SK-N-SH (cell line): ENCODE measurements around the gene SLC36A3. TPM values are rescaled to one million over a fixed set of nuclear protein-coding genes. Genes with fewer than 3 reads are reported as not detected.

ENCODE experiments used
- CTCF ChIA-PET: fragments of 300-600, 350-600 bp; formaldehyde crosslinking; extraction: SDS; loops from one replicate; lab custom pipeline; 2021; lab: Yijun Ruan, JAX
- POLR2A ChIA-PET: fragments of 350-600 bp; sonication (Branson Sonifier 250); formaldehyde crosslinking; extraction: SDS; loops from one replicate; lab custom pipeline; 2020; ENCODE audit warnings: antibody characterized with exemption, inconsistent platforms; lab: Yijun Ruan, JAX
- DNase-seq: peaks from one replicate; pipeline ENCODE4 v3.0.0; 2012
- H2AFZ ChIP-seq: fragments of 200-600 bp; sonication (generic); 2 replicates; pipeline ENCODE4 v1.8.1; 2016; ENCODE audit warnings: antibody characterized with exemption, mild to moderate bottlenecking, low read depth
- H3F3A ChIP-seq: fragments of 200-600 bp; sonication (generic); replicated peaks from 2 replicates; pipeline ENCODE3; 2016; ENCODE audit warnings: antibody characterized with exemption, mild to moderate bottlenecking; ENCODE audit not compliant: insufficient read depth
- H3K27ac ChIP-seq, 2 experiments: fragments of 200-500 bp in 1 of 2; fragments of 200-600 bp in 1 of 2; sonication (Bioruptor generic) in 1 of 2; sonication (generic), shearing (Covaris generic) in 1 of 2; 2 replicates each; pipeline versions ENCODE4 v1.5.1 to v1.6.1; 2014 to 2016; ENCODE audit warnings: low read depth in 2 of 2, inconsistent platforms in 1 of 2, low read length in 1 of 2, mild to moderate bottlenecking in 1 of 2, mixed read lengths in 1 of 2
- H3K27me3 ChIP-seq: fragments of 200-600 bp; sonication (generic), shearing (Covaris generic); 2 replicates; pipeline ENCODE4 v1.6.1; 2016; ENCODE audit warnings: mixed run types; ENCODE audit not compliant: insufficient read depth
- H3K36me3 ChIP-seq, 2 experiments: fragments of 200-500 bp in 1 of 2; fragments of 200-600 bp in 1 of 2; sonication (Bioruptor generic) in 1 of 2; sonication (generic) in 1 of 2; replicated peaks in 1 of 2; 2 replicates each; pipeline versions ENCODE3 to v1.5.1; 2014 to 2016; ENCODE audit warnings: low read length in 1 of 2, mild to moderate bottlenecking in 1 of 2; ENCODE audit not compliant: insufficient read depth in 2 of 2, control insufficient read depth in 1 of 2
- H3K4me1 ChIP-seq, 2 experiments: fragments of 200-500 bp in 1 of 2; fragments of 200-600 bp in 1 of 2; sonication (Bioruptor generic) in 1 of 2; sonication (generic), shearing (Covaris generic) in 1 of 2; 2 replicates each; pipeline versions ENCODE4 v1.5.1 to v1.6.1; 2014 to 2016; ENCODE audit warnings: low read depth in 1 of 2, low read length in 1 of 2, mixed run types in 1 of 2; ENCODE audit not compliant: insufficient read depth in 2 of 2, control insufficient read depth in 1 of 2
- H3K4me2 ChIP-seq: fragments of 200-600 bp; sonication (generic), shearing (Covaris generic); 2 replicates; pipeline ENCODE4 v1.6.1; 2017; ENCODE audit warnings: mixed run types
- H3K4me3 ChIP-seq, 2 experiments: fragments of 200-500 bp in 1 of 2; fragments of 200-600 bp in 1 of 2; sonication (Bioruptor generic) in 1 of 2; sonication (generic), shearing (Covaris generic) in 1 of 2; 2 replicates each; pipeline versions ENCODE4 v1.5.1 to v1.8.1; 2014 to 2016; ENCODE audit warnings: low read depth in 2 of 2, inconsistent platforms in 1 of 2, low read length in 1 of 2, mild to moderate bottlenecking in 1 of 2, mixed read lengths in 1 of 2, moderate library complexity in 1 of 2
- H3K79me2 ChIP-seq: fragments of 200-600 bp; sonication (generic); 2 replicates; pipeline ENCODE4 v1.8.1; 2017; ENCODE audit warnings: mild to moderate bottlenecking; ENCODE audit not compliant: insufficient read depth
- H3K9ac ChIP-seq: fragments of 200-600 bp; sonication (generic); 2 replicates; pipeline ENCODE4 v1.6.1; 2017; ENCODE audit warnings: mixed run types
- H3K9me2 ChIP-seq: fragments of 200-600 bp; sonication (generic); 2 replicates; pipeline ENCODE4 v1.6.1; 2017; ENCODE audit warnings: mixed run types
- H3K9me3 ChIP-seq: fragments of 200-600 bp; sonication (generic); 2 replicates; pipeline ENCODE4 v1.6.1; 2017; ENCODE audit warnings: mixed run types, mild to moderate bottlenecking, moderate library complexity
- H4K20me1 ChIP-seq: fragments of 200-600 bp; sonication (generic); 2 replicates; pipeline ENCODE4 v1.6.1; 2017; ENCODE audit warnings: mild to moderate bottlenecking, mixed run types; ENCODE audit not compliant: insufficient read depth
- EZH2phosphoT487 ChIP-seq: fragments of 200-600 bp; sonication (generic); IDR thresholded peaks from 2 replicates; pipeline ENCODE4 v1.6.1; 2017; ENCODE audit warnings: low read depth, mixed run types, mild to moderate bottlenecking, antibody characterized with exemption, moderate library complexity, borderline replicate concordance
- GABPA ChIP-seq: IDR thresholded peaks from 2 replicates; pipeline ENCODE4 v1.4.0; 2012; ENCODE audit warnings: low read depth, mild to moderate bottlenecking
- GATA2 ChIP-seq: sonication (generic); formaldehyde crosslinking; IDR thresholded peaks from 2 replicates; pipeline ENCODE4 v1.5.0; 2020; ENCODE audit warnings: mild to moderate bottlenecking, missing genetic modification reagents
- MAX ChIP-seq: IDR thresholded peaks from 2 replicates; pipeline ENCODE4 v1.4.0; 2012; ENCODE audit warnings: low read depth
- MXI1 ChIP-seq: IDR thresholded peaks from 2 replicates; pipeline ENCODE4 v1.6.1; 2012; ENCODE audit warnings: mild to moderate bottlenecking, low read depth, low read length, improper control_type of control experiment
- NRF1 ChIP-seq: IDR thresholded peaks from 2 replicates; pipeline ENCODE4 v1.6.1; 2012; ENCODE audit warnings: low read depth, mild to moderate bottlenecking, low read length
- POLR2AphosphoS5 ChIP-seq: IDR thresholded peaks from 2 replicates; pipeline ENCODE4 v1.6.1; 2012; ENCODE audit warnings: low read depth, low read length
- RAD21 ChIP-seq: IDR thresholded peaks from 2 replicates; pipeline ENCODE4 v1.6.1; 2012; ENCODE audit warnings: mild to moderate bottlenecking, low read length
- REST ChIP-seq: IDR thresholded peaks from 2 replicates; pipeline ENCODE4 v1.6.1; 2012; ENCODE audit warnings: mild to moderate bottlenecking, low read depth, low read length, moderate library complexity
- SIN3A ChIP-seq: IDR thresholded peaks from 2 replicates; pipeline ENCODE4 v1.6.1; 2012; ENCODE audit warnings: low read depth, mild to moderate bottlenecking, low read length, moderate library complexity, borderline replicate concordance
- TAF1 ChIP-seq: IDR thresholded peaks from 2 replicates; pipeline ENCODE4 v1.6.1; 2012; ENCODE audit warnings: low read depth, mild to moderate bottlenecking, low read length, moderate library complexity, borderline replicate concordance
- TEAD4 ChIP-seq: IDR thresholded peaks from 2 replicates; pipeline ENCODE4 v1.4.0; 2012; ENCODE audit warnings: mild to moderate bottlenecking, borderline replicate concordance; ENCODE audit not compliant: insufficient read depth
- USF2 ChIP-seq: fragments of 150-350 bp; IDR thresholded peaks from 2 replicates; pipeline ENCODE4 v1.6.1; 2017; ENCODE audit warnings: antibody characterized with exemption, low read length, low read depth, borderline replicate concordance
- YY1 ChIP-seq: IDR thresholded peaks from 2 replicates; pipeline ENCODE4 v1.4.0; 2012; ENCODE audit warnings: low read depth, mild to moderate bottlenecking
- ZBTB33 ChIP-seq: IDR thresholded peaks from 2 replicates; pipeline ENCODE4 v1.4.0; 2012; ENCODE audit warnings: low read depth, borderline replicate concordance
- WGBS: methylation state at CpG from one replicate; pipeline ENCODE4 v1.1.6; 2017; ENCODE audit warnings: low lambda C conversion rate; 5-methylcytosine and 5-hydroxymethylcytosine counted together
- polyA plus RNA-seq, 3 experiments: library from polyadenylated mRNA; depleted of rRNA; stranded (reverse); fragments of >200 nt; gene quantifications; 2 replicates each; pipeline ENCODE4 v1.2.3, GENCODE V29; 2012

SLC36A3 gene
- polyA plus RNA-seq, 1 of the 3 experiments (the other 2 are of a cell fraction), result not detected

- Histone ChIP-seq H3F3A (peaks cover 2% of the 10 kb centered on the region), H3K36me3 (no peaks in the 10 kb centered on the region), H3K9ac (no peak overlapping the region), H3K4me1 (no peaks in the 10 kb centered on the region), H3K9me3 (no peaks in the 10 kb centered on the region), H3K27me3 (peaks cover 5% of the 10 kb centered on the region; the same call in 1 of the 2 replicates), H3K9me2 (no peaks in the 10 kb centered on the region), H3K4me3 (no peak overlapping the region), H2AFZ (no peak overlapping the region), H3K79me2 (no peaks in the 10 kb centered on the region), H4K20me1 (no peaks in the 10 kb centered on the region), H3K4me2 (no peak overlapping the region)
- no CpG with 5 or more reads among the region's 3 CpGs for WGBS
- ChIA-PET CTCF (no interaction called here), POLR2A (no interaction called here)
- no peak for DNase-seq
- no peak for TF ChIP-seq USF2
- no peak for TF ChIP-seq GATA2 (CRISPR knock-in tag)
- no peak for TF ChIP-seq REST
- TF ChIP-seq ZBTB33, result no peak
- TF ChIP-seq YY1, result no peak
- TF ChIP-seq TAF1, result no peak
- no peak for TF ChIP-seq POLR2AphosphoS5
- TF ChIP-seq NRF1, result no peak
- TF ChIP-seq TEAD4, result no peak
- no peak for TF ChIP-seq GABPA
- TF ChIP-seq, all 33 proteins: peak for 0
- no peak overlapping the region for H3K27ac ChIP-seq
These were observed 59.4 kb downstream of the SLC36A3 start for GRCh38 chr5:151244206-151244605.

GRCh38 chr5:151243564-151243963 is 60.0 kb downstream of the SLC36A3 start:
- Histone ChIP-seq H4K20me1 (no peaks in the 10 kb centered on the region), H3K36me3 (no peaks in the 10 kb centered on the region), H3K4me2 (no peak overlapping the region), H3K9ac (no peak overlapping the region), H3K4me3 (no peak overlapping the region), H3K27me3 (peaks cover 5% of the 10 kb centered on the region; the same call in 1 of the 2 replicates), H3F3A (peaks cover 2% of the 10 kb centered on the region), H3K9me3 (no peaks in the 10 kb centered on the region), H3K9me2 (no peaks in the 10 kb centered on the region), H3K27ac (no peak overlapping the region), H2AFZ (no peak overlapping the region), H3K4me1 (no peaks in the 10 kb centered on the region), H3K79me2 (no peaks in the 10 kb centered on the region)
- WGBS, result 81% methylated on average over 4 of the region's 4 CpGs
- POLR2A ChIA-PET, result no interaction called here
- CTCF ChIA-PET, result interaction anchor here (3.1 kb wide), 1 partner anchor 118 kb away, joined by 22 read pairs; no protein-coding TSS in a partner anchor
- DNase-seq, result no peak
- no peak for TF ChIP-seq SIN3A
- no peak for TF ChIP-seq REST
- TF ChIP-seq GATA2 (CRISPR knock-in tag), result no peak
- no peak for TF ChIP-seq GABPA
- no peak for TF ChIP-seq EZH2phosphoT487
- TF ChIP-seq POLR2AphosphoS5, result no peak
- TF ChIP-seq TEAD4, result no peak
- no peak for TF ChIP-seq MXI1
- TF ChIP-seq RAD21, result no peak
- no peak for TF ChIP-seq YY1
- TF ChIP-seq TAF1, result no peak
- no peak for TF ChIP-seq MAX
